Subcutaneous adipose tissue (tissue), 4 donors: ENCODE results near the gene PRKD1. TPM values are rescaled to one million over a fixed set of nuclear protein-coding genes. Genes with fewer than 3 reads are reported as not detected.

Source experiments
- total RNA-seq, 4 donors: library from RNA; depleted of rRNA; stranded (reverse); fragments of >200 nt; gene quantifications; one replicate each; pipeline ENCODE4 v1.1.0, GENCODE V29; 2016
- TF ChIP-seq, protein P1 (sequence below): fragments of 450-650 bp; IDR thresholded peaks from one replicate; pipeline ENCODE4 v1.5.1; 2016; ENCODE audit warnings: low read depth, mild to moderate bottlenecking, control low read depth, antibody characterized with exemption, moderate library complexity

The PRKD1 gene
- total RNA-seq, 4 donors from 2014 or later = 7.8 to 19.4 (median 19.1) TPM

DNA sequence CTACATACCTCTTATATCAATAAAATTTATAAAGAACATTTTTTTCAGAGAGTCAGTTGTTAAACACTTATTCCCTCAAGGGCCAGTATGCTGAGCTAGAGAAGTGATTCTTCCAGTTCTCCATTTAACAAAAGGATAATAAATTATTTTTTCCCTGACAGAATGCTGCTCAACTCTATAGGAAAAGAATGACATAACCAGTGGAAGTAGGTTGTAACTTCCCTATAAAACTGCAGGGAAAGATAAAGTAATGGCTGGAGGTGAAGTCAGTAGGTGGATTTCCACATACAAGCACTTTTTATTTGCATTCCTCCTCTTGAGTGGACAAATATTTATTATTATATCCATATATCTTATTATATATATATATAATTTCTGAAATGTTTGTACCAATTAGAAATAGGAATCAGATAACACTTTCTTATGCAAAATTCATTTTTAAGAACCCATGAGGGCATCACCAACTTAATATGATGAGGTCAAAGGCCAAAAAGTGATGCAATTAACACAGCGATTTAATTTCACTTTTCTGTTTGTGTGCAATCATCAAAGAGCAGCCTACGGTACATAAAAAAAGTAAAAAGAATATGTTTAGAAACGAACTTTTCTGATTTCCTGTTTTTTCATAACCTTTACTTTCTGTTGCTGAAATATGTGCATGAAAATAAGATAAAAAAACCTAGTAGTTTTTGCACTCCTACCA, 175.3 kb downstream of the PRKD1 start:
- TF ChIP-seq, protein P1, sequence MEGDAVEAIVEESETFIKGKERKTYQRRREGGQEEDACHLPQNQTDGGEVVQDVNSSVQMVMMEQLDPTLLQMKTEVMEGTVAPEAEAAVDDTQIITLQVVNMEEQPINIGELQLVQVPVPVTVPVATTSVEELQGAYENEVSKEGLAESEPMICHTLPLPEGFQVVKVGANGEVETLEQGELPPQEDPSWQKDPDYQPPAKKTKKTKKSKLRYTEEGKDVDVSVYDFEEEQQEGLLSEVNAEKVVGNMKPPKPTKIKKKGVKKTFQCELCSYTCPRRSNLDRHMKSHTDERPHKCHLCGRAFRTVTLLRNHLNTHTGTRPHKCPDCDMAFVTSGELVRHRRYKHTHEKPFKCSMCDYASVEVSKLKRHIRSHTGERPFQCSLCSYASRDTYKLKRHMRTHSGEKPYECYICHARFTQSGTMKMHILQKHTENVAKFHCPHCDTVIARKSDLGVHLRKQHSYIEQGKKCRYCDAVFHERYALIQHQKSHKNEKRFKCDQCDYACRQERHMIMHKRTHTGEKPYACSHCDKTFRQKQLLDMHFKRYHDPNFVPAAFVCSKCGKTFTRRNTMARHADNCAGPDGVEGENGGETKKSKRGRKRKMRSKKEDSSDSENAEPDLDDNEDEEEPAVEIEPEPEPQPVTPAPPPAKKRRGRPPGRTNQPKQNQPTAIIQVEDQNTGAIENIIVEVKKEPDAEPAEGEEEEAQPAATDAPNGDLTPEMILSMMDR = no peak

DNA sequence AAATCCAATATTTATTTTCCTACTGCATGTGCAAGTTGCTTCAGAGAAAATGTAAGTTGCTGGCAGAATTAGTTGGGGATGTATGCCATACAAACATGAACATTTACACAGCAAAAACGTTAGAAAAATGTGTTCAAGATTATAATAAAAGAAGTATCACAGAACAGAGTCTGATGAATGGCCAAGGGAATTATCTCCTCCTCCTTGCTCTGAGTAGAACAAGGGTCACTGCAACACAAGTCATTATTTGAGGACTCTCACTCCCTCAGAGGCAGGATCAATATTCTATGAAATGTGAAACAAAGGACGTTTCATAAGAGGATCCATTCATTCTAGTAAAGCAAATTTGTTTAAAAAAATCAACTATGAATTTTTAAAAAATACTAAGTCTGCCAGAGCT, 177.8 kb downstream of the PRKD1 start:
- TF ChIP-seq, protein P1 = no peak

DNA sequence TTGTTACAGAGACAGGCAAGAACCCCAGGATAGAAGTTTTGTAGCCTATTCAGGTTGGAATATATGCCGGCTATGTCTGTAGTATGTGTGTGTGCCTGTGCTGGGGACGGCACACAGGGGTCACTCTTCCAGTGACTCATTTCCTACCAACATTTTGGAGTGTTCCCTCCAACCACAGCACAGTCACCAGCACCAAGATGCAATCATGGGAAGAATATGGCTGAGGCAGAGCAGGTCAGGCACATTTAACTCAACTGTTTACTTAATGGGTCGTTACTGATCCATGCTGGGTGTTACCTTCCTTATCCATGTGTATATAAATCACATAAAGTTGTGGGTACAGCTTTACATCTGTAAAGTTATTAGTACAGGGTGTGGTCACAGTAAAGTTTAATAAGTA, 178.3 kb downstream of the PRKD1 start:
- TF ChIP-seq, protein P1 = no peak

DNA sequence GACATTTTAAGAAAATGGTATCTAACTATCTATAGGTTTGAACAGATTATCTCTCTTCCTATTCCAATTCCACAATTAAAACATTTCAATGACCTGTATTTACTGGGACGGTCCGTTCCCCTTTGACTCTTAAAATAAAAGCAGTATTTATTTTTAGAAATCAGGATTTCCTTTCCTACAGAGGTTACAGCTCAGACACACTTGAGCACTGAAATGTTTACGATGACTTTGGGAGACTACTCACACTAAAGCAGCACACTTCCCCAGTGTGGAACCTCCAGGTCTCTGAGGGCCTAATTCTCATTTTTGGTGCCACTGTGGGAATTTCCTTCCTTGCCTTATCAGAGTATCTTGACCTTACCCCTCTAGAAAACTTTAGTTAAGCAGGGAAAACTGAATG, 181.8 kb downstream of the PRKD1 start:
- TF ChIP-seq, protein P1 = no peak

DNA sequence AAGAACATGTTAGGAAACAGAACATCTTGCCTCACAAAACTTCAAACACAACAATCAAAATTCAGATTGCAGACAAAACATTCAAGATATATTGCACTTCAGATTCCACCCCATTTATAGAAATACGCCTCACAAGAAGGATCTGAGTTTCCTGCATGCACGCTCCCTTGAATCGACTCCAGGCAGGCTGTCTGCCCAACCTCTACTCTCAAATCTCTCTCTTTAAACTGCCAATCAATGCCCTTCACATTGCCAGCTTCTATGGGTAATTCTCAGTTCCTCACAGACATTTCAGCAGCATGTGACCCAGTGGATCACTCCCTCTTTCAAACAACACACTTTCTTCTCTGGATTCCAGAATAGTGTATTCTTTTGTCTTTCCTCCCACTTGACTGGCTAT, 184.1 kb downstream of the PRKD1 start:
- TF ChIP-seq, protein P1 = no peak

DNA sequence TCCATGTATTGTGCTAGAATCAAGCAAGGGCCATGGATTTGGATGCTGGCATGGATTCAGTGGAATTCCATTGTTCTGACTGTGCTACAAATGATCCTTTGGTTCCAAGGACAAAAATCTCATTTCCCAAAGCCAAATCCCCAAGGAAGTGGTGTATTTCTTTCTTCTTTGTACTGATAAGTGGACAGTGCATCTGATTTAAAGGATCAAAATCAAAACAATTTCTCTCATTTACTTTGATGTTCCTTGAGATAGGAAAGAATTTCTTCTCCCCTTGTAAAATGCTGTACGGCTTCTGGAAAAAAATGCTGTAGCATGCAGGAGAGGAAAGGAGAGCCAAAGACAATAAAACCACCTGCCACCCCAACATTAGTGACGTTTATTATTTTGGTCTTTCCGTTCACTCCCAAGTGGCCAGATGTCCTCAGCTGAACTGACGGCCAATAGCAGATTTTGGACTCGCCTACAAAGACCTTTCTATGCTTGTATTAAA, 185.7 kb downstream of the PRKD1 start:
- TF ChIP-seq, protein P1 = no peak

DNA sequence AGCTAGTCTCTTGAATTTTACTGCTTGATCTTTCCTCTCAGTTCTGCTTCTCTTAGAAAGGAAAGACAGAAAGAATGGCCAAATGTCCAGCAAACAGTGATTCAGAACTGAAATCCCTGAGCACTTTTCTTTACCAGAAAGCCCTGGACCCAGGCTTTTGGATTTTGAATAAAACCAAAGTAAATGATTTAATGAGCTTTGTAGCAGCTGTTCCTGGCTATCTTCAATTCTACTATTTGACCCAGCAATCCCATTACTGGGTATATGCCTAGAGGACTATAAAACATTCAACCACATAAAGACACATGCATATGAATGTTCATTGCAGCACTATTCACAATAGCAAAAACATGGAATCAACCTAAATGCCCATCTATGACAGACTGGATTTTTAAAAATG, 187.2 kb downstream of the PRKD1 start:
- TF ChIP-seq, protein P1 = no peak
